ENCODE data around the gene MOB3B.
A peak's percentile ranks its signal among the peaks of the same experiment; 100 is the strongest.

The MOB3B gene

DNA sequence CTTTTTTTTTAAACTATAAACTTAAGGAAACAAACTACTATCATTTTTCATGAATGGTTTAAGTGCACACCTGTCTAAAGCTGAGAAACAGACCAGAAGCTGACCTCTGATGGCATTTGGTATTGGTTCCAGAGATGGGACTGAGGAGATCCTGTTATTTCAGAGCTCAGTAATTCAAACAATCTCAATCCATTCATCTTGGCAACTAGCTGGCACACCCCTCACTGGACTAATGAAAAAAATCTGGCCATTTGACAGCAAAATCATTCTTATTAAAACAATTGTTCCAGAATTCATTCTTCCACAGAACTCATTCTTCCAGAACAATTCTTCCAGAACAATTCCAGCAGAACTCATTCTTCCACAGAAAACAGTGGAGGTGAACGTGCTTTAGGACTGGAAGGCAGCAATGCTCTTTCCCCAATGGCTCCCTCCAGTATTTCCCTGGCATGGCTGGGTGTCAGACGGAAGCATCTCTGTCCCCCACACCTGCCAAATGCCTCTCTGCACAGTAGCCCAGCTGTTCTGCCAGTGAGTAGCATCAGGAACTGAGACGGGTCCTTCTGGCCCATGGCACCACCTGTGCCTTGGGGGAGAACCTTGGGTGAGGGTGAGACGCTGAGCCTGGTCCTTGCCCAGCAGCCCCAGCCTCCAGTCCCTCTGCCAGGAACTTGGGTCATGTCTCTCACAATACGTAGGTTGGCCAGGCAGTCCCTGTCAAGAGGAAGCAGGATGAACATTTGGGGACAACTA, 145.2 kb downstream of the MOB3B start:
- no peak for DNase-seq

DNA sequence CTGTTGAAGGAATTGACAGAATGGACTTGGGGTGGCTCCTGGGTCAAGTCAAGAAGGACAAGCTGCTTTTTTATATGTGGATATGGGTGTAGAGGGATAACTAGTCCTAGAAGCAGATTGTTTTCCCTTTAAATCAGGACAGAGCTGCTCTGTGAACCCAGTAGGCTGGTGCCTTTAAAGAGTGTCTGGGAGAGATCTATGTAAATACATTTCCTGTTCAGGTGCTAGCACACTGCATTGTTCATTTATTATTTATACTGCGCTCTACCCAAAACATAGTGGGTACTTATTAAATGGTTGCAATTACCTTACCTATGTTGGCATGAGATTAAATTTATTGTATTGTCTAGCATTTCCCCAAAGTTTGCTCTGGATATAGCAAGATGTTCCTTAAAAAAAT, 146.1 kb downstream of the MOB3B start:
- DNase-seq, result no peak

DNA sequence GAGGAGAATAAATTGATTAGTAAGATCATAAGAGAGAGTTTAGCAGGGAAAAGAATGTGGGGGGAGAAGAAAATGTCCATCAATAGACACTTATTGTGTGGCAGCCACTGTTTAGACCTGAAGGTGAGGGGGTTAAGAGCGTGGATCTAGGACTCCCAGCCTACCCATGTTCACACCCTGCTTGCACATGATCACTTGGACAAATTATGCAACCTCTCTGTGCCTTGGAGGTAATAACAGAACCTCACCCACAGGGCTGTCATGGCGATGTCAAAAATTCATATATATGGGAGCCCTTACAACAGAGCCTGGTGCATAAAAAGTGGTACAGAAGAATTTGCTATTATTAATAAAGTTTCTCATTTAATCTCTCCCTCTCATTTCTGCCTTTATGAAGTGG, 146.6 kb downstream of the MOB3B start:
- DNase-seq, result no peak

DNA sequence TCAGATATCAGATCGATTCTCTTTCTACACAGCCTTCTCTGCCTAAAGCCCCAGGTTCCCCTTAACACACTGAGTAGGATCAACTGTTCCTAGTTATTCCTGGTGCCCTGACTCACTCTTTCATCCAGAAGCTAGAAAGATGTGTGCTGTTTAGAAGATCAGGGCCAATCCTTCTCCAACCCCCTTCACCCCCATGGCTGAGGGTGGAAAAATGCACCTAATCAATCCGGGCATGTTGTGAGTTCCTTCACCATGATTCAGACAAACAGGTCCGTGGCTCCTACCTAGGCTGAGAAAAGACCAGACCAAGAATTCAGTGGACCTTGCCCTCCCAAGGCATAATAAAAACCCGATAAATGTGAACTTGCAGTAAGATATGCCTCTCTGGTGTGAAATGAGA, 147.3 kb downstream of the MOB3B start:
- no peak for DNase-seq

DNA sequence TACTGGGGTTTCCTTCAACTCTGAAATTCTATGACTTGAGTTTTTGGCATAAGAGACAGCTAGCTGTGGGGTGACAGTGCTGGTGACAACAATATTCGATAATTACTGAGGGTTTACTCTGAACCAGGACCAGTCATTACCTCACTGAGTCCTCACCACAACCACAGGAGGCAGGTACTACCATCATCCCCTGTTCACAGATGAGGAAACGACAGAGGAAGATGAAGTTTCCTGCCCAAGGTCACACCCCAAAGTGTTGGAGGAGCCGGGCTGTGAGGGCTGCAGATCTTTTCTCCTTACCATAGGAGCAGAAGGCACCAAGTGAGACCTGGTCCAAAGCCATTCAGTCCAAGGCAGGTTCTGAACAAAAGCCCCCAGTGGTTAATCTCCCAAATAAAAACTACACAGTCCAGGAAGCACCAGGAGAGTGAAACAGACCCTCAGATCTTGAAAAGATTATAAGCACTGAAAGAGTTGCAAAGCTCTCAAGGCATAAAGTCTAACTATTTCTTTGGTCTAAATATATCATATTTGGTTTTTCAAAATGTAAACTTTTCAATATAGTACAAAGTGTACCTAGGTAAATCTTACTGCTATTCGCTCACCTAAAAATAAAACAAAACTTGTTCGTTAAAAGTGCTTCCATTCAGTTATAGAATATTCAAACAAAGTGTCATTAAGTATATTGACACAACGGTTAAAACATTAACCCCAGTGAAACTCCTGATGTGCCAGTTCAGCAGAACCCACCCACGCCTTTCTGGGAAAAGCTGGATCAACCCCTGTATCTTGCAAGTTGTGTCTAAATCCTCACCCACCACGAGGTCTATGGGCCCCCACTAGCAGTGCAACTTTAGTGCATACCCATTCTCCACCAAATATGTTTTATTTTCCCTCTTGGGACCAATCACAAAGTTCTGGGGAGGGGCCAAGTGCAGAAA, 150.0 kb downstream of the MOB3B start:
- DNase-seq, result no peak

DNA sequence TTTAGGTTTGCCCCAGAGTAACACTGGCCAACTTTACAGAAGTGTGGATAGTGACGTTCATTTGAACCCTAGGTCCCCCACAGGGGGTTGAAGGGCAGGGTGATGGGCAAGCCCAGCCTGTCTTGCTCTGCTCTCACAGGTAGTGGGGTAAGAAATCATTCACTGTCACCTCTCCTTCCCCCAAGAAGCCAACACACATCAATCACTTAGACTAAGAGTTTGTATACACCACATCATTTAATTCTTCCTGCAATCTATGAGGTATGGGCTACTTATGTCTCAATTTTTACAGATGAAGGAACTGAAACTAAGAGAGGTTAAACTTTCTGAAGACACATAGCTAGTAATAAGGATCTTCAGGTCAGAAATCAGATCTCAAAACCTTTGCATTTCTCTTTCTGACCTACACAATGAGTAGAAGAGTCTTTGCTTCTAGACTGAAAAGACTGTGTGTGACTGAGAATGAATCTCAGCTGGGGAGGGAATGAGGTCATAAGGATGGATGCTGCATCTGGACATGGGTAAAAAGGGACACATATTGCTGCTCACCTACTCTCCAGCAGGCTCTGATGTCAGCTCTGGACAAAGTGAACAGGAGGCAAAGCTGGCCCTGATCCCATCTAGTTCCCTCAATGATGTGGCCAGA, 151.7 kb downstream of the MOB3B start:
- no peak for DNase-seq

DNA sequence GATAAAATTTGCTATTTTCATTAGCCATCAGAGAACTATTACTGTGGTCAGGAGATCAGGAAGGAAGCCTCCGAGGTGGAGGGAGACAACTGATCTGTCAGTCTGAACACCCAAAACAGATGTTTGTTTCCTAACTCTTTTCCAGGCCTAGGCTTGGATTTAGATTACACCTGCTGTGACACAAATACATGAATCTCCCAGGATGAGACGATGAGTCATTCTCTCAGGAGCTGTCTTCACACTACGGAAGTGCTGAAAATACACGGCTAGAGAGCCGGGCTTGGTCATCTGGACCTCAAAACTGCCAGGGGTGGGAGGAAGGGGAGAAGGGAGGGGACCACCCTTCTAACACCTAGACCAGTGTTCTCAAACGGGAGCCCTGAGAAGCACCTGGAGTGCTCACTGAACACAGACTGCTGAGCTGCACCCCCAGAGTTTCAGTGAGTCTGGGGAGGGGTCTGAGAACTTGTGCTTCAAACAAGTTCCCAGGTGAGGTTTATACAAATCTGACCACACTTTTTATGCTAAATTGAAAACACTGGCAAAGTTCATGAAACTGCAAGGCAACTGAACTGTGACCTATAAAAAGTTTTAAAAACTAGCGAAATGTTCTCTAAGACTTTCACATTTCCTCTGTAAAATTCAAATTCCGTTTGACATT, 152.3 kb downstream of the MOB3B start:
- no peak for DNase-seq

DNA sequence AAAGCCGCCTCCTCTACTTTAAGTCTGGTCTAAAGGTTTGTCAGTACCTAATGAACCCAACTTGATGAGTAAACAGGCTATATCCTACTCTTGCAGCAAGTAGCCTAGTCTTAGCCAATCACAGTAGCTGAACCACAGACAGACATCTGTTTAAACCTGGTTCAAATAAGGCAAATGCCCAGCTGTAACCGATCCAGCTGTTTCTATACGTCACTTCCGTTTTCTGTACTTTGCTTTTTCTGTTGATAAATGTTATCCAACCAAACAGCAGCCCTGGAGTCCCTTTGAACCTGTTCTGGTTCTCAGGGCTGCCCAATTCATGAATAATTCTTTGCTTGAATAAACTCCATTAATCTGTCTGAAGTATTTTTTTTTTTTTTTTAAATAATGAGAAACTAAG, 155.8 kb downstream of the MOB3B start:
- no peak for DNase-seq

DNA sequence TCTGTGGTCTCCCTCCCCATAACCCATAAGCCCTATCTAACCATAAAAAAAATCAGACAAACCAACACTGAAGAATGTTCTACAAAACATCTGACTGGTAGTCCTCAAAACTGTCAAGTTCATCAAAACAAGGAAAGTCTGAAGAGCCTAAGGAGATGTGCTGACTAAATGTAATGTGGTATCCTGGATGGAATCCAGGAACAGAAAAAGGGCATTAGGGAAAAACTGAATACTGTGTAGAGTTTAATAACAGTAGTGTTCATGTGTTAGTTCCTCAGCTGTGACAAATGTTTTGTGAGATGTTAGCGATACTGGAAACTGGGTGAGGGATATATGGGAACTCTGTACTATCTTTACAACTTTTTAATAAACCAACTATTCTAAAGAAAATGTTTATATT, 157.0 kb downstream of the MOB3B start:
- no peak for DNase-seq

DNA sequence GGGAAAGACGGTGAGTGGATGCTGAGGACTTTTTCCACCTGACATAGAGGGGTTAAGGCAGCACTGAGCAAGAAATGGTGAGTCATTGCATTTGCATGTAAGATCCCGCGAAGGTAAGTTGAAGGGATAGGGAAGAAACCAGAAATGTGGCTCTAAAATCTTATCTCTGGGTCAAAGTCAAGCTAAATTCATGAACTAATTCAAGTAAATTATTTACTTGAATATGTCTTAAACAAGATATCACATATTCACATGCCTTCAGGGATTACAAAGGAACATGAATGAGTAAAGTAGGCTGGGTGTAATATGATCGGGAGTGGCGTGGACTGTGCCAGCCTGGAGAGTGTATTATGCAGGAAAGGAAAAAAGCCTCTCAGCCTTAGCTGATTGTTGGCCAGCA, 158.2 kb downstream of the MOB3B start:
- no peak for DNase-seq

DNA sequence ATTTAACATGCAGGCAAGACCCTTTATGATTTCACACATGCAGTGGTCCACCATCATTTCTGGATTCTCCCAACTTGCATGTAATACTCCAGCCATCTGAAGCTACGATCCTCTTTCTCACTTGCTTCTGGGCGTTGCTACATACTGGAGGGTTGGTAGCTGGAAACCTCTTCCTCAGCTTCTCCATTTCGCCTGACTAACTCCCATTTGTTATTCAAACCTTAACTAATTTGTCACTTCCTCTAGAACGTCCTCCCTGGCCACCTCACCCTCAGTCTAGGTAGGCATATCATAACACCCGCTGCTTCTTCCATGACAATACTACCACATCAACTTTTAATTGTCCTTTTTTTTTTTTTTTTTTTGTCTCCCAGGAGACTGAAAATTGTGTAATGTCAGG, 160.0 kb downstream of the MOB3B start:
- no peak for DNase-seq

DNA sequence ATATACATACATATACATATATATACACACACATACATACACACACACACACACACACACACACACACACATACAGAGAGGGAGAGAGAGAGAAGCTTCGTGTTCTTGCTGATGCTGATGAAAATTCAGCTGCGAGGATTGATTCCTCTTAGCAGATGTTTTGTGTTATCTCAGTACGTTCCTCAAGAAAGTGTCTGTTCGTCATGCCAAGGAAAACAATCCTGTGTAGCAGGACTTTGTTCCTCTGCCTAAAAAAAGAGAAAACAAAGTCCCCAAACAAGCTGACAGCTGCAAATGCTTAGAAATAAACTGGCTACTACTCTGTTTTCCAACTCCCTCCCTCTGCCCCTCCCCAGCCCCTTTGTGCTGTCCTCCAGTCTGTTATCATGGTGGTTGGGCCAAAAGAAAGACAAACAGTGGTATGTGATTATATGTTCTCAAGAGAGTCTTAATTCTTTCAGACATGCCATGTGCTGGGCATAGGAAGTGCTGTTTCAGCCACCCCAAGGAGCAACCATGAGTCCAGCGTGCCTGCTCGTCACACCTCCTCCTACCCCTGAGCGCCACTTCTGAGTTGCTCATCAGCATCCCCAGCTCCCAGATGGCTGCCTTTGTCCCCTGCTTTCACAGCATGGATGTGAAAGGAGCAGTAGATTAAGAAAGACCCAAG, 161.2 kb downstream of the MOB3B start:
- DNase-seq, result no peak

DNA sequence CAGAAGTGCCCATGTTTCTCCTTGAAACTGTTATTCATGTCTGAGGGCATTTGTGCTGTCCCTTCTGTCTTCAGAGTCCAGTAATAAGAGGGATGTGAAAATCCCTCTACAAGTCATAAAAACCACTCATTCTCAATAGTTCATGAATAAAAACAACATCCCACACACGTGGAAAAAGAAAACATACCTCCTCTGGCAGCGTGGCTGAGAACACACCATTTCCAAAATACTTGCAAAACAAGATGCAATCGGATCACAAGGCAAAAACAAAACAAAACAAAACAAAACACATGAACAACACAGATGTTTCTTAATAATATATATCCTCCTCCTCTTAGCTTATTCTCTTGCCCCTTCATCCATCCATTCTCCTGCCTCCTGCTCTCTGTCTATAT, 161.7 kb downstream of the MOB3B start:
- DNase-seq, result no peak

DNA sequence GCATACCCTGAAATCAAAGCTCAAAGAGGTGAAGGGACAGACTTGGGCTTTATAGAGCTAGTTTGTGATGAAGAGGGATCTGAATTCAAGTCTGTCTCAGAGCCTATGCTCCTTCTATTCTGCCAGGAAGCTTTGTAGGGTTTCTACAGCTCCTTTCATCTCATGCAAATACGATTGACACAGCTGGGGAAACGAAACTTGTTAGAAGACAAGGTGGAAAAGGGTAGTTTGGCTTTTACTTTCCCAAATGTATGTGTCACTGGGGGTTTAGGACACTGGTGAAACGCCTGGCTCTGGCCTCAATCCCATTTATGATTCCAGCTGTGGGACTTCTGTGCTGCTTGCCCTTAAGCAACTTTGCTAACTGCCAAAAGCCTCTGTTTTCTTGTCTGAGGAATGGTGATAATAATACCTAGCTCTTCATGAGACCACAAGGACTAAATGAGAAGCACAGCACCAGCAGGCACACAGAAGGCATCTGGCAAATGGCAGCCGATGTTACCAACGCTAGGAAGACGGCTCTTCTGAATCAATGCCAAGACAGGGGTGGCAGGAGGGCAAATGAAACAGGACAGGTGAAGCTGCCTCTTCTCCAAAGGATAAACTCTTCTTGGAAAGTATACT, 162.3 kb downstream of the MOB3B start:
- DNase-seq, result no peak

DNA sequence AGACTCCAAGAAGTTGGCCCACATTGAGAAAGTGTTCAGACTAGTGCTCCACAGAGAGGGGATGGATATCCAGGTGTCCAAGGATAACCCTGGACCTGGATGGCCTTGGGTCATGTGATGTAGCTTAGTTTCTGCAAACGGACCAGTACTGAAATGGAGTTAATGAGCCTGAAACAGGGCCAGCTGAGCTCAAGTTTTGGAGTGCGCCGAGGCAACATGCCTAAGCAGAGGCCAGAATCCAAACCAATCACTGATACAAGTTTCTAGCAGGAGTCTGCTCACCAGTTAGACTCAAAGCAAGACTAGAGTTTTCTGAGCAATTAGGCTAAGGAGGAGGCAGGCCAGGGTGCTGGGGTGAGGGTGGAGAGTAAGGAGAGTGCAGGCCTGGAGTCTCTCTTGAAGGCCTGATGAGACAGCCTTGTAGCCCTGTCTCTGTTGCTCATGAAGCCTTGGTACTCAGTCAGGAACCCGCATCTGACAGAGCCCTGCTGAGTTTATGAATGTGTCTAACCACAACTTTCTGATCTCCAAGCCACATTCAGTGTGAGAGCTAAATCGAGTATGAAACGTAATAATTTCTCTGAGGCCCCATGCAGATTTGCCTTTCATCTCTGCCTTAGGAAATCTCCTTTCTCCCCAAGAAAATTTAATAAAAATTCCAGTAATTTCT, 163.8 kb downstream of the MOB3B start:
- DNase-seq, result peak; percentile 31 to 50

DNA sequence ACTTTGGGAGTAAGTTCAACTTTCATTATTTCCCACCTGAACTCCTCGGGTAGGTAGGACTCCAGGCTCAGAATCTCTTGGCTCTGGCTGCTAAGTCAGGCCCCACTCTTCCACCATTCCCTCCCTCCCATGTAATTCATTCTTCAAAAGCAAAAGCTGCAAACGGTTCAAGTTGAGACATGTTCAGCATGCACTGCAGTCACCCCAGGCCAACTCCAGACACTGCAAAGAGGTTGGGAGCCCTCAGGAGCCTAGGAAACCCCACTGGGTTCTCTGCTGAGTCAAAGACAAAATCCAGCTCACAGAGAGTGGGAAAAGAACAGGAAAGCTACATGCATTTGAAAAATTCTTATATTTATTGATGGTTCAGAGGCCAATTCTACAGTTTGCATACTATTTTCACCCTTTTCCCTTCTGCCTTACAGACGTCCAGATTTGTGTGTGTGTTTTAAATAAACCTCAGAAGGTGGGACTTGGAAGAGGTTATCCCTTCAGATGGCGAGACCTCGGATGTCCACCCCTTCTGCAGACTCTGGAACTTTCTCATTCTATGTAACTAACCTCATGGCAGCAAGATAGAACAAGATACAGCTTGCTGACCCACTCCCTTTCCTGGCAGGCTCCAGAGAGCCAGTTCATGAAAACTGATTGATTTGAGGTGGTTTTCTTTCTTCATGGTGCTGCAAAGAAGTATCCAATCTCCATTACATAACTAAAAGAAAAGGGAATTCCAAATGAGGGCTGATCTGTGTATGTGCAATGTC, 167.0 kb downstream of the MOB3B start:
- DNase-seq, result no peak

DNA sequence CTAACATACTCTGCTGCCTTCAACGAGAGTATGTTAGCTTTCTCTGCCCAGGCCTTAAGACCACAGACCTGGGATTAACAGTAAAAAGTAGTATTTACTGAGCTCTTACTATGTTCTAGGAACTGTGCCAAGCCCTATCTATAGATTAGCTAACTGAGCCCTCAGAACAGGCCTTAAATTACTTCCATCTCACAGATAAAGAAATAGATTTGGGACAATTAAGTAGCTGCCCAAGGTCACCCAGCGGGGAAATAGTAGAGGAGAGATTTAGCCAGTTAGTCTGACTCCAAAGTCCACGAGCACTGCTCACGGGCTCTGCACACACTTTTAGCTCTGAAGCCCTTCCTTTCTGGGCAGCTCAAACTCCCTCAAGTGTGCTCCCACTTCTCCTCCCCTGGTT, 168.1 kb downstream of the MOB3B start:
- no peak for DNase-seq

DNA sequence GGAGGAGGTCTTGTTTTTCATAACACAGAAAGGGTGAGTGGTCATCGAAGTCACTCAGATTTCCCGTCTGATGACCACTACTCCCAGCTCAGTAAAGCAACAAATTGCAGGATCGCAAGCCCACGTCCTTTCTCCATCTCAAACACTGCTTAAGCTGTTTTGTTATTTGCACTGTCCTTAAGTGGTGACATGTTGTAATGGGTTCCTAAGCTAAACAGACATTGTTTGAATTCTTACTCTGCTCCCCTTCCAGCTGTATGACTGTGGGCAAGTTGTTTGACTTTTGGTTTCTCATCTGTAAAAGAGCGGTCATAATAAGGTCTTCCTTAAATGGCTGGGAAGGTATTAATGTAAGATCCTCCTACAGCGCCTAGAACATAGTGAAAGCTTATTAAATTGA, 169.9 kb downstream of the MOB3B start:
- no peak for DNase-seq

DNA sequence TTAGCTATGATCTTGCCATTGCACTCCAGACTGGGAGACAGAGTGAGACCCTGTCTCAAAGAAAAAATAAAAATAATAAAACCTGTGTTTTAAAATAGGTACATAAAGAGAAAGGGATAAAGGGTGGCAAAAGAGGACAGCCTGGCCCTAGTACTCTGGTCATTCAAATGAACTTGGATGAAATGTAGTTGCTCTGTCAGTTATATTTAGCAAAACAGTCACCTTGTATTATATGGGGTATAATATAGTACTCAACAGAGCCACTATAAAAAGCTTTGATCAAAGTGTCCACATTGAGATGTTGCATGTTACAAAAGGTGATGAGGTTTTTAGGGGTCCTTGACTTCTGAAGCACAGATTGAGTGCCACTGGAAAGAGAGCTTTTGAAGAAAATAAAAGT, 171.6 kb downstream of the MOB3B start:
- no peak for DNase-seq

DNA sequence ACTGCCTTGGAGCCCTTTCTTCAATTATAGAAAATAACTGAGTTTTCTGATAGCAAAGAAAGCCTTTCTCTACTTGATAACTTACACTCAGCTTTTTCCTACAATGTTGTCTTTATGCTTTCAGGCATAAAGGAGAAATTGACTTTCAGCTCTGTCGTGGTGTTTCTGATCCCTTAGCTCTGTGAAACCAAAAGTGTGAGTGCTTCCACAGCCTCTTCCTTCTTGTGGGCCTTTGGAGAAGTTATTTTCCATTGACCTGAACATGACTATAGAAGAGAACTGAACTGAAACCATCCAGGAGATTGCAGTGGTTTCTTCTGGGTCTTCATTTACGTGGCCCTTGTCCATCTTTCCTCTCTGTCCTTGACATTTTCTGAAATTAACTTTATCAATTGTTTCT, 173.2 kb downstream of the MOB3B start:
- no peak for DNase-seq

DNA sequence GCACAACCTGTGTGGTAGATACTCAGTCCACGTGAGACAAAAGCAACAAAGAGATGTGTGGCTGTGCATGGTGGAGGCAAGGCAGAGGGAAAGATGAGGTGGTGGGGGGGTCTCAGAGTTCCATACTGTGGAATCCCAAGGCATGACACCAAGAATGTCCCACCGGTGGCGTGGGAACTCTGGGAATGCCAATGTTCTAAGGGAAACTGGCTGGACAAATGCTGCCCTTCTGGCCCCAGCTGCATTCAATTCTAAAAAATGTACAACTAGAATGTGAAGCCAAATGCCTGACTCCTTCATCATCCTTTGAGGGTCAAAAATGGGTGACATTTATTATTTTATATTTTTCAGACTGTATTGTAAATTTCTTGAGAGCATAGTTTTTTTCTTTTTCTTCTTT, 174.4 kb downstream of the MOB3B start:
- no peak for DNase-seq
